ENCODE measurements around the gene EPHB3. TPM values are rescaled to one million over a fixed set of nuclear protein-coding genes. Genes with fewer than 3 reads are reported as not detected.

The EPHB3 gene
- total RNA-seq, 1 donor from 2014 or later, result 0.10 TPM

GRCh38 chr3:184542577-184542976, 19.0 kb upstream of the EPHB3 start:
- intact Hi-C loops (cut with micrococcal nuclease), result loop anchor here (5.0 kb wide), 1 partner anchor 315 kb away; the partner anchor contains the start of gene VWA5B2

GRCh38 chr3:184543256-184543655, 18.3 kb upstream of the EPHB3 start:
- intact Hi-C loops (cut with micrococcal nuclease), result loop anchor here (5.0 kb wide), 1 partner anchor 316 kb away; the partner anchor contains the start of gene VWA5B2

GRCh38 chr3:184543843-184544512, 17.6 kb upstream of the EPHB3 start:
- intact Hi-C loops (cut with micrococcal nuclease), result loop anchor here (1.0 to 5.0 kb wide), 13 partner anchors 17 to 649 kb away; partner anchors contain the start of genes EEF1AKMT4, EPHB3 and VWA5B2

- intact Hi-C loops (cut with micrococcal nuclease), result loop anchor here (1.0 to 5.0 kb wide), 13 partner anchors 17 to 649 kb away; partner anchors contain the start of genes EEF1AKMT4, EPHB3 and VWA5B2
Observed at GRCh38 chr3:184544513-184544861, 17.1 kb upstream of the EPHB3 start.

- intact Hi-C loops (cut with micrococcal nuclease), result loop anchor here (2.0 kb wide), 1 partner anchor 183 kb away; no protein-coding TSS in a partner anchor
Observed at GRCh38 chr3:184545769-184546168, 15.8 kb upstream of the EPHB3 start.

GRCh38 chr3:184546252-184546651, 15.3 kb upstream of the EPHB3 start:
- intact Hi-C loops (cut with micrococcal nuclease), result no loop called here

- intact Hi-C loops (cut with micrococcal nuclease), result no loop called here
Observed at GRCh38 chr3:184549796-184550577, 11.6 kb upstream of the EPHB3 start.

- intact Hi-C loops (cut with micrococcal nuclease), result no loop called here
Observed at GRCh38 chr3:184551103-184551502, 10.5 kb upstream of the EPHB3 start.

- intact Hi-C loops (cut with micrococcal nuclease), result no loop called here
Observed at GRCh38 chr3:184551614-184552256, 9.8 kb upstream of the EPHB3 start.

- intact Hi-C loops (cut with micrococcal nuclease), result no loop called here
Observed at GRCh38 chr3:184552296-184552695, 9.3 kb upstream of the EPHB3 start.

- intact Hi-C loops (cut with micrococcal nuclease), result no loop called here
Observed at GRCh38 chr3:184552863-184553262, 8.7 kb upstream of the EPHB3 start.

- intact Hi-C loops (cut with micrococcal nuclease), result no loop called here
Observed at GRCh38 chr3:184553385-184553784, 8.2 kb upstream of the EPHB3 start.

GRCh38 chr3:184554461-184554860, 7.1 kb upstream of the EPHB3 start:
- intact Hi-C loops (cut with micrococcal nuclease), result no loop called here

GRCh38 chr3:184556582-184557347, 4.8 kb upstream of the EPHB3 start:
- intact Hi-C loops (cut with micrococcal nuclease), result no loop called here

GRCh38 chr3:184557348-184557950, 4.1 kb upstream of the EPHB3 start:
- intact Hi-C loops (cut with micrococcal nuclease), result no loop called here

- intact Hi-C loops (cut with micrococcal nuclease), result no loop called here
Observed at GRCh38 chr3:184558726-184559125, 2.9 kb upstream of the EPHB3 start.

- intact Hi-C loops (cut with micrococcal nuclease), result no loop called here
Observed at GRCh38 chr3:184559336-184559735, 2.2 kb upstream of the EPHB3 start.

- intact Hi-C loops (cut with micrococcal nuclease), result no loop called here
Observed at GRCh38 chr3:184560531-184560930, 1.1 kb upstream of the EPHB3 start.

GRCh38 chr3:184561913-184562877, 610 bp downstream of the EPHB3 start:
- intact Hi-C loops (cut with micrococcal nuclease), result loop anchor here (1.0 kb wide), 8 partner anchors 18 to 746 kb away; partner anchors contain the start of gene MAGEF1

Data from T-helper 1 cell treated with Interleukin-12 subunit alpha and Interleukin-12 subunit beta and Interleukin-4 antibody, amounts not matched to agents 30 ng/mL and 1 ng/mL, for 36 hours (primary cell).